ENCODE data around the gene ABCC4.

- TF ChIP-seq CTCF (IDR thresholded peaks at IDR 0.05) (no peak), POLR2A (IDR thresholded peaks at IDR 0.05) (no peak)
These were observed 77.2 kb downstream of the ABCC4 start for GRCh38 chr13:95224064-95224463.
